Sigmoid colon (tissue), 4 donors: ENCODE data around the gene BIRC7.

ENCODE experiments used
- CTCF ChIP-seq, 4 experiments: fragments of 450-650 bp in 3 of 4; fragments of 200-600 bp in 1 of 4; IDR thresholded peaks; one replicate each; pipeline ENCODE4 v1.5.1; 2016 to 2019; ENCODE audit warnings: antibody characterized with exemption in 4 of 4, mild to moderate bottlenecking in 3 of 4, moderate library complexity in 2 of 4
- EP300 ChIP-seq, 4 donors: sonication (generic); formaldehyde crosslinking; IDR thresholded peaks; one replicate each; pipeline ENCODE4 v1.6.1; 2017; ENCODE audit warnings: antibody characterized with exemption in 4 of 4

- no peak for TF ChIP-seq EP300 (IDR thresholded peaks at IDR 0.05)
- no peak for TF ChIP-seq CTCF (IDR thresholded peaks at IDR 0.05)
Observed at GRCh38 chr20:63287697-63288580, 52.2 kb downstream of the BIRC7 start.
